WTC11 (cell line): Measurements from ENCODE around the gene ADAM19. TPM values are rescaled to one million over a fixed set of nuclear protein-coding genes. Genes with fewer than 3 reads are reported as not detected.

ENCODE experiments used
- ATAC-seq: fragments of 200-7000 bp; cut with Tn5 transposase; 2 replicates; pipeline ENCODE4 v1.10.0; 2021; ENCODE audit warnings: mild to moderate bottlenecking, moderate library complexity
- CTCF ChIA-PET: fragments of 300-600 bp; sonication (Branson Sonifier 250); formaldehyde crosslinking; loops from one replicate; lab custom pipeline; 2021; ENCODE audit warnings: antibody characterized with exemption; lab: Charles Lee
- POLR2A ChIA-PET: fragments of 350-600 bp; sonication (Branson Sonifier 250); formaldehyde crosslinking; loops from one replicate; lab custom pipeline; 2021; ENCODE audit warnings: antibody characterized with exemption; lab: Charles Lee
- DNase-seq: peaks from one replicate; pipeline ENCODE4 v3.0.0; 2021; ENCODE audit warnings: low spot score
- H3K27ac Mint-ChIP-seq: 2 replicates; pipeline ENCODE4 v1.8.0; 2021; ENCODE audit warnings: mixed read lengths
- H3K27me3 Mint-ChIP-seq: 2 replicates; pipeline ENCODE4 v1.8.0; 2021; ENCODE audit warnings: low read depth, mild to moderate bottlenecking, moderate library complexity, mixed read lengths
- H3K36me3 Mint-ChIP-seq: 2 replicates; pipeline ENCODE4 v1.8.0; 2021; ENCODE audit warnings: mixed read lengths
- H3K4me1 Mint-ChIP-seq: 2 replicates; pipeline ENCODE4 v1.8.0; 2022; ENCODE audit warnings: mixed read lengths
- H3K4me3 Mint-ChIP-seq: 2 replicates; pipeline ENCODE4 v1.8.0; 2021; ENCODE audit warnings: mild to moderate bottlenecking, moderate library complexity, mixed read lengths
- H3K9me3 Mint-ChIP-seq: 2 replicates; pipeline ENCODE4 v1.8.0; 2021; ENCODE audit warnings: mixed read lengths
- AFF4 ChIP-seq: sonication (generic); formaldehyde crosslinking; IDR thresholded peaks from 2 replicates; pipeline ENCODE4 v1.8.1; 2023; ENCODE audit warnings: mild to moderate bottlenecking, missing genetic modification reagents, borderline replicate concordance
- AR ChIP-seq: fragments of 250-450 bp; sonication (Bioruptor Pico); IDR thresholded peaks from 2 replicates; pipeline ENCODE4 v1.9.0; 2021; ENCODE audit warnings: mild to moderate bottlenecking
- ATF1 ChIP-seq: sonication (generic); formaldehyde crosslinking; IDR thresholded peaks from 2 replicates; pipeline ENCODE4 v1.8.1; 2023; ENCODE audit warnings: mild to moderate bottlenecking, moderate library complexity, missing genetic modification reagents
- ATF2 ChIP-seq: sonication (generic); formaldehyde crosslinking; IDR thresholded peaks from 2 replicates; pipeline ENCODE4 v1.8.1; 2022; ENCODE audit warnings: low read depth, missing genetic modification reagents, borderline replicate concordance
- ATF3 ChIP-seq: sonication (generic); formaldehyde crosslinking; conservative IDR thresholded peaks from 2 replicates; pipeline ENCODE4 v1.8.1; 2022; ENCODE audit warnings: mild to moderate bottlenecking, missing genetic modification reagents
- E2F4 ChIP-seq: sonication (generic); formaldehyde crosslinking; IDR thresholded peaks from 2 replicates; pipeline ENCODE4 v1.8.1; 2022; ENCODE audit warnings: low read depth, mild to moderate bottlenecking, moderate library complexity, missing genetic modification reagents, borderline replicate concordance
- E2F5 ChIP-seq: sonication (generic); formaldehyde crosslinking; IDR thresholded peaks from 2 replicates; pipeline ENCODE4 v1.8.1; 2022; ENCODE audit warnings: mild to moderate bottlenecking, moderate library complexity, missing genetic modification reagents
- GRHL2 ChIP-seq: fragments of 250-450 bp; sonication (Bioruptor Pico); IDR thresholded peaks from 2 replicates; pipeline ENCODE4 v1.8.0; 2022; ENCODE audit warnings: mild to moderate bottlenecking, moderate library complexity; ENCODE audit not compliant: insufficient replicate concordance, severe bottlenecking
- HMGA2 ChIP-seq: fragments of 250-450 bp; sonication (Bioruptor Pico); IDR thresholded peaks from 2 replicates; pipeline ENCODE4 v1.4.0; 2021; ENCODE audit warnings: mild to moderate bottlenecking, moderate library complexity
- JAZF1 ChIP-seq: fragments of 250-450 bp; sonication (Bioruptor Pico); IDR thresholded peaks from 2 replicates; pipeline ENCODE4 v1.9.0; 2021; ENCODE audit warnings: moderate library complexity, mild to moderate bottlenecking, inconsistent platforms
- JUN ChIP-seq: sonication (generic); formaldehyde crosslinking; IDR thresholded peaks from 2 replicates; pipeline ENCODE4 v1.8.0; 2023; ENCODE audit warnings: mild to moderate bottlenecking, missing genetic modification reagents
- KAT7 ChIP-seq: sonication (generic); formaldehyde crosslinking; IDR thresholded peaks from 2 replicates; pipeline ENCODE4 v1.8.1; 2023; ENCODE audit warnings: missing genetic modification reagents, mild to moderate bottlenecking, borderline replicate concordance
- NR1H2 ChIP-seq: sonication (generic); formaldehyde crosslinking; IDR thresholded peaks from 2 replicates; pipeline ENCODE4 v1.9.0; 2021; ENCODE audit warnings: mild to moderate bottlenecking, moderate library complexity, missing genetic modification reagents
- NR2C2 ChIP-seq: sonication (generic); formaldehyde crosslinking; IDR thresholded peaks from 2 replicates; pipeline ENCODE4 v1.8.0; 2022; ENCODE audit warnings: mild to moderate bottlenecking, missing genetic modification reagents
- TCF7 ChIP-seq: sonication (generic); formaldehyde crosslinking; IDR thresholded peaks from 2 replicates; pipeline ENCODE4 v1.8.0; 2022; ENCODE audit warnings: mild to moderate bottlenecking, low read depth, missing genetic modification reagents, moderate library complexity
- ZNF121 ChIP-seq: sonication (generic); formaldehyde crosslinking; IDR thresholded peaks from 2 replicates; pipeline ENCODE4 v1.8.0; 2023; ENCODE audit warnings: missing genetic modification reagents
- ZNF219 ChIP-seq: sonication (generic); formaldehyde crosslinking; IDR thresholded peaks from 2 replicates; pipeline ENCODE4 v1.8.0; 2023; ENCODE audit warnings: missing genetic modification reagents, mild to moderate bottlenecking, borderline replicate concordance
- total RNA-seq: library from RNA; stranded (reverse); gene quantifications from 3 replicates; pipeline ENCODE4 v1.2.3, GENCODE V29; 2021
- TF ChIP-seq, protein P1 (sequence below): sonication (generic); formaldehyde crosslinking; IDR thresholded peaks from 2 replicates; pipeline ENCODE4 v1.8.1; 2023; ENCODE audit warnings: mild to moderate bottlenecking, missing genetic modification reagents
- TF ChIP-seq, protein P2 (sequence below): sonication (generic); formaldehyde crosslinking; IDR thresholded peaks from 2 replicates; pipeline ENCODE4 v1.8.1; 2023; ENCODE audit warnings: mild to moderate bottlenecking, missing genetic modification reagents, moderate library complexity
- TF ChIP-seq, protein P3 (sequence below): sonication (generic); formaldehyde crosslinking; IDR thresholded peaks from 2 replicates; pipeline ENCODE4 v1.8.0; 2023; ENCODE audit warnings: mild to moderate bottlenecking, missing genetic modification reagents

ADAM19 gene
- total RNA-seq, 1 experiment from 2014 or later = 28.6 TPM

DNA sequence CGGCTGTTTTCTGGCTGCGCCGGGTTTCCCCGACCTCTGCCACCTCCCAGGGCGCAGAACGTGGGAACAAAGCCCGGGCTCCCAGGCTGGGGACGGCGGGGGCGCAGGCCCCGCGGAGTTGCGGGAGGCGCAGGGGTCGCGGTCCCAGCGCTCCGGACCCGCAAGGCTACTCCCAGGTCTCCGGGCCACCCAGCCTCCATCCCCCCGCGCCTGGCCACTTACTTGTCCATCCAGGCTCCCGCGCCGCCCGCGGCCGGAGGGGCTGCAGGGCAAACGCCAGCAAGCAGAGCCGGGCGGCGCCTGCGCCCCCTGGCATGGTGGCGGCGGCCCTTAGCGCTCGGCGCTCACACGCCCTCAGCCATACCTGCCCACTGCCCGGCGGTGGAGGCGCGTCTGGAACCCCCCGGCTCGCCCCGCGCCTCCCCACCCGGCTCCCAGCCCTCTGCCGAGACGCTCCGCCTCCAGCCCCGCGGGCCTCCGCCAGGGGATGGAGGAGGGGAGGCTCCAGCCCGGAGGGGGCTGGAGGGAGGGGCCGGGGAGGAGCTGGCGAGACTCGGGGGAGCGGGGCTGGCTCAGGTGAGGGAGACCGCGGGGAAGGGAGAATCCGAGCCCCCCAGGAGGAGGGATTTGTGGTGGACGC is at the start of gene ADAM19 (continued):
- no peak for TF ChIP-seq ATF3 (CRISPR knock-in tag)
- TF ChIP-seq ZNF219 (CRISPR knock-in tag) = no peak
- no peak for TF ChIP-seq ATF1
- TF ChIP-seq KAT7 (CRISPR knock-in tag) = peak; percentile 83; the same call in 1 of the 2 replicates
- peak; percentile 82 for TF ChIP-seq E2F5 (CRISPR knock-in tag)
- TF ChIP-seq ATF2 = no peak
- TF ChIP-seq, protein P1, sequence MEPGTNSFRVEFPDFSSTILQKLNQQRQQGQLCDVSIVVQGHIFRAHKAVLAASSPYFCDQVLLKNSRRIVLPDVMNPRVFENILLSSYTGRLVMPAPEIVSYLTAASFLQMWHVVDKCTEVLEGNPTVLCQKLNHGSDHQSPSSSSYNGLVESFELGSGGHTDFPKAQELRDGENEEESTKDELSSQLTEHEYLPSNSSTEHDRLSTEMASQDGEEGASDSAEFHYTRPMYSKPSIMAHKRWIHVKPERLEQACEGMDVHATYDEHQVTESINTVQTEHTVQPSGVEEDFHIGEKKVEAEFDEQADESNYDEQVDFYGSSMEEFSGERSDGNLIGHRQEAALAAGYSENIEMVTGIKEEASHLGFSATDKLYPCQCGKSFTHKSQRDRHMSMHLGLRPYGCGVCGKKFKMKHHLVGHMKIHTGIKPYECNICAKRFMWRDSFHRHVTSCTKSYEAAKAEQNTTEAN (CRISPR knock-in tag) = no peak
- TF ChIP-seq, all 79 proteins: peak for 13

- Mint-ChIP-seq H3K36me3 (no peaks in the 10 kb centered on the region), H3K4me3 (no peak overlapping the region), H3K9me3 (peaks cover 9% of the 10 kb centered on the region), H3K4me1 (no peaks in the 10 kb centered on the region), H3K27me3 (peaks cover under 1% of the 10 kb centered on the region), H3K27ac (no peak overlapping the region)
- ATAC-seq (no peak), DNase-seq (no peak)
- ChIA-PET POLR2A (no interaction called here), CTCF (no interaction called here)
- TF ChIP-seq E2F4 (CRISPR knock-in tag) (no peak), HMGA2 (no peak), TCF7 (CRISPR knock-in tag) (no peak), JUN (no peak), NR2C2 (no peak), JAZF1 (CRISPR knock-in tag) (no peak), NR1H2 (CRISPR knock-in tag) (no peak), AR (no peak), GRHL2 (CRISPR knock-in tag) (no peak), ZNF121 (no peak), AFF4 (no peak)
- TF ChIP-seq, protein P2, sequence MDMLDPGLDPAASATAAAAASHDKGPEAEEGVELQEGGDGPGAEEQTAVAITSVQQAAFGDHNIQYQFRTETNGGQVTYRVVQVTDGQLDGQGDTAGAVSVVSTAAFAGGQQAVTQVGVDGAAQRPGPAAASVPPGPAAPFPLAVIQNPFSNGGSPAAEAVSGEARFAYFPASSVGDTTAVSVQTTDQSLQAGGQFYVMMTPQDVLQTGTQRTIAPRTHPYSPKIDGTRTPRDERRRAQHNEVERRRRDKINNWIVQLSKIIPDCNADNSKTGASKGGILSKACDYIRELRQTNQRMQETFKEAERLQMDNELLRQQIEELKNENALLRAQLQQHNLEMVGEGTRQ (CRISPR knock-in tag) = no peak
- TF ChIP-seq, protein P3, sequence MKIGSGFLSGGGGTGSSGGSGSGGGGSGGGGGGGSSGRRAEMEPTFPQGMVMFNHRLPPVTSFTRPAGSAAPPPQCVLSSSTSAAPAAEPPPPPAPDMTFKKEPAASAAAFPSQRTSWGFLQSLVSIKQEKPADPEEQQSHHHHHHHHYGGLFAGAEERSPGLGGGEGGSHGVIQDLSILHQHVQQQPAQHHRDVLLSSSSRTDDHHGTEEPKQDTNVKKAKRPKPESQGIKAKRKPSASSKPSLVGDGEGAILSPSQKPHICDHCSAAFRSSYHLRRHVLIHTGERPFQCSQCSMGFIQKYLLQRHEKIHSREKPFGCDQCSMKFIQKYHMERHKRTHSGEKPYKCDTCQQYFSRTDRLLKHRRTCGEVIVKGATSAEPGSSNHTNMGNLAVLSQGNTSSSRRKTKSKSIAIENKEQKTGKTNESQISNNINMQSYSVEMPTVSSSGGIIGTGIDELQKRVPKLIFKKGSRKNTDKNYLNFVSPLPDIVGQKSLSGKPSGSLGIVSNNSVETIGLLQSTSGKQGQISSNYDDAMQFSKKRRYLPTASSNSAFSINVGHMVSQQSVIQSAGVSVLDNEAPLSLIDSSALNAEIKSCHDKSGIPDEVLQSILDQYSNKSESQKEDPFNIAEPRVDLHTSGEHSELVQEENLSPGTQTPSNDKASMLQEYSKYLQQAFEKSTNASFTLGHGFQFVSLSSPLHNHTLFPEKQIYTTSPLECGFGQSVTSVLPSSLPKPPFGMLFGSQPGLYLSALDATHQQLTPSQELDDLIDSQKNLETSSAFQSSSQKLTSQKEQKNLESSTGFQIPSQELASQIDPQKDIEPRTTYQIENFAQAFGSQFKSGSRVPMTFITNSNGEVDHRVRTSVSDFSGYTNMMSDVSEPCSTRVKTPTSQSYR = no peak
These were observed 48.6 kb upstream of the ADAM19 start for GRCh38 chr5:157624144-157624543.
